ENCODE results near the gene CEP295NL.

GRCh38 chr17:78920528-78920927 lies 17.5 kb upstream of the CEP295NL start:
- TF ChIP-seq CTCF (IDR thresholded peaks at IDR 0.05) (no peak), POLR2AphosphoS5 (IDR thresholded peaks at IDR 0.05) (no peak)

Measured in gastroesophageal sphincter (tissue), 3 donors.